GM12892 (cell line): Measurements from ENCODE around the gene DAPK1.

ENCODE experiments used
- DNase-seq: peaks from one replicate; pipeline ENCODE4 v3.0.0; 2011; ENCODE audit not compliant: insufficient read length
- FAIRE-seq: peaks from 2 replicates; lab custom pipeline; 2011; peaks lifted over from hg19 to GRCh38; lab: Jason Lieb, UNC
- POLR2A ChIP-seq: IDR thresholded peaks from 2 replicates; pipeline ENCODE4 v1.6.1; 2011; ENCODE audit warnings: low read depth, low read length, control low read depth
- POLR2AphosphoS5 ChIP-seq: IDR thresholded peaks from 2 replicates; pipeline ENCODE4 v1.6.1; 2011; ENCODE audit warnings: low read depth, low read length, control low read depth
- TAF1 ChIP-seq: IDR thresholded peaks from 2 replicates; pipeline ENCODE4 v1.6.1; 2011; ENCODE audit warnings: low read depth, mild to moderate bottlenecking, control low read depth, low read length, borderline replicate concordance

The DAPK1 gene

GRCh38 chr9:87682085-87682484 lies 184.4 kb downstream of the DAPK1 start:
- DNase-seq (no peak), FAIRE-seq (no peak)
- TF ChIP-seq TAF1: no peak
- no peak for TF ChIP-seq POLR2AphosphoS5
- no peak for TF ChIP-seq POLR2A

- DNase-seq (no peak), FAIRE-seq (no peak)
- TF ChIP-seq POLR2AphosphoS5: no peak
- no peak for TF ChIP-seq TAF1
- TF ChIP-seq POLR2A: no peak
Measured at GRCh38 chr9:87682618-87683017, 185.0 kb downstream of the DAPK1 start.

- no peak for TF ChIP-seq POLR2AphosphoS5
- TF ChIP-seq TAF1: no peak
- TF ChIP-seq POLR2A: no peak
- no peak for FAIRE-seq
- DNase-seq: no peak
Measured at GRCh38 chr9:87683751-87684626, 186.3 kb downstream of the DAPK1 start.

- DNase-seq (no peak), FAIRE-seq (peak; percentile 9)
- TF ChIP-seq TAF1 (no peak), POLR2AphosphoS5 (no peak), POLR2A (no peak)
Measured at GRCh38 chr9:87684627-87685219, 187.1 kb downstream of the DAPK1 start.

- FAIRE-seq (no peak), DNase-seq (no peak)
- no peak for TF ChIP-seq POLR2A
- no peak for TF ChIP-seq POLR2AphosphoS5
- no peak for TF ChIP-seq TAF1
Measured at GRCh38 chr9:87685441-87685840, 187.8 kb downstream of the DAPK1 start.

- TF ChIP-seq POLR2A (no peak), POLR2AphosphoS5 (no peak), TAF1 (no peak)
- DNase-seq (no peak), FAIRE-seq (no peak)
Measured at GRCh38 chr9:87685871-87686519, 188.3 kb downstream of the DAPK1 start.

- no peak for DNase-seq
- TF ChIP-seq TAF1: no peak
- TF ChIP-seq POLR2AphosphoS5: no peak
- TF ChIP-seq POLR2A: no peak
Measured at GRCh38 chr9:87686520-87687090, 188.9 kb downstream of the DAPK1 start.

GRCh38 chr9:87687207-87687606 lies 189.5 kb downstream of the DAPK1 start:
- TF ChIP-seq POLR2A: no peak
- no peak for TF ChIP-seq POLR2AphosphoS5
- TF ChIP-seq TAF1: no peak
- FAIRE-seq: no peak
- no peak for DNase-seq

More at GRCh38 chr9:87686520-87687090, 188.9 kb downstream of the DAPK1 start:
- no peak for FAIRE-seq

GRCh38 chr9:87694236-87694755 lies 196.6 kb downstream of the DAPK1 start:
- TF ChIP-seq POLR2AphosphoS5 (no peak), TAF1 (no peak), POLR2A (no peak)
- no peak for FAIRE-seq
- no peak for DNase-seq

- no peak for TF ChIP-seq POLR2A
- TF ChIP-seq POLR2AphosphoS5: no peak
- TF ChIP-seq TAF1: no peak
- DNase-seq (no peak), FAIRE-seq (no peak)
Measured at GRCh38 chr9:87695523-87695922, 197.9 kb downstream of the DAPK1 start.

GRCh38 chr9:87696641-87697040 lies 199.0 kb downstream of the DAPK1 start:
- FAIRE-seq (no peak), DNase-seq (no peak)
- TF ChIP-seq POLR2A (no peak), POLR2AphosphoS5 (no peak), TAF1 (no peak)
